D721Med (cell line): ENCODE data around the gene AREL1.

ENCODE experiments used
- DNase-seq: peaks from one replicate; pipeline ENCODE4 v3.0.0; 2011; ENCODE audit warnings: low spot score; ENCODE audit not compliant: insufficient read length
- FAIRE-seq: peaks from 2 replicates; lab custom pipeline; 2011; peaks lifted over from hg19 to GRCh38; lab: Jason Lieb, UNC
- CTCF ChIP-seq: IDR thresholded peaks from 2 replicates; pipeline ENCODE4 v1.5.1; 2012; ENCODE audit warnings: mild to moderate bottlenecking, control low read depth; ENCODE audit not compliant: insufficient read depth; ENCODE audit errors: missing control alignments

AREL1 gene

GRCh38 chr14:74671789-74672188 is 41.1 kb downstream of the AREL1 start:
- FAIRE-seq (no peak), DNase-seq (no peak)
- no peak for TF ChIP-seq CTCF

DNA sequence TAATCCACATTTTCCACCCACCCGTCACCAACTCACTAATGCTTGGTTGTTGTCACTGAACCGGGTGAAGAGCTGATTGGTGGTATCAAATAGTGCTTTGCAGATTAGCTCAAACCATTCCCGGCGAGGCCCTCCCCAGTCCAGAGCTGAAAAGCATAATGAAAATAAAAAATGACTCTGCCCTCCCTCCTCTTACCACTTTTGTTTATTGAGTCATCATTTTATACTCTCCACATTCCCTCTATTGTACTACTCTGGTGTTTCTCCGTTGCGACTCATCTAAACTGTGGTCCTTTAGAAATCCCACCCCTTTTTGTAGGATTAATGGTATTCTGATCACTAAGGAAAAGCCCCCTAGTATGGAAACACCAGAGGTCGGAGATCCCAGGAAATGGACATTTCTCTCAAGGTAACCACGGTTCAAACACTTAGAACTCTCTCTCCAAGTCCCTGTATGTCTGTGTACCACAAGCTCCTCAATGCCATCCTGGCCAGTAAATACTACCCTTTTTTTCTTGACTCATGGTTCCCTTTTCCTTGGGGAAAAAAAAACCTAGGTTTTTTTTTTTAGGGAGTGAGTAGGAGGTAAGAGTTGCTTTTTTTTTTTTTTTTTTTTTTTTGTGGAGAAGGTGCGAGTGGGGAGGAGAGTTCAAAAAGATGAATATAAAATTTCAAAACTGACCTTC is 42.0 kb downstream of the AREL1 start:
- DNase-seq, result no peak
- FAIRE-seq, result no peak
- no peak for TF ChIP-seq CTCF

- no peak for TF ChIP-seq CTCF
- FAIRE-seq (no peak), DNase-seq (no peak)
Observed at GRCh38 chr14:74669846-74670245, 43.0 kb downstream of the AREL1 start.

- TF ChIP-seq CTCF, result no peak
- FAIRE-seq, result no peak
- no peak for DNase-seq
Observed at GRCh38 chr14:74669256-74669655, 43.6 kb downstream of the AREL1 start.

DNA sequence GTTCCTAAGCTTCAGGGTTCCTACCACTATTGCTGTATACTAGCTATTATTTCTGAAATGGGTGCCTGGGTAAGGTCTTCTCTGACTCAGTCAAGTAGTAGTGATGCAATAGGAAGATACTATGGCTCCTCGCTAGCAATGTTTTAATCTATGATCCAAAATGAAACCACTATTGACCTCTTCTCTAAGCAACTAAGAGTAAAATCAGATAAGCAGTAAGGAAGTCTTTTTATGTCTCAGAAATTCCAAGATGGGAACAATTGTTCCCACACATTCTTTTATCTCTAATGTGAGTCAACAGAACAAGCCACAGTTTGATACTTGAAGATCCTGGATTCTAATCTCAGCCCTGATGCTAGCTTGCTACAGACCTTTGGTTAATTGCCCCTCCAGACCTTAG is 45.1 kb downstream of the AREL1 start:
- no peak for FAIRE-seq
- no peak for TF ChIP-seq CTCF
- no peak for DNase-seq

DNA sequence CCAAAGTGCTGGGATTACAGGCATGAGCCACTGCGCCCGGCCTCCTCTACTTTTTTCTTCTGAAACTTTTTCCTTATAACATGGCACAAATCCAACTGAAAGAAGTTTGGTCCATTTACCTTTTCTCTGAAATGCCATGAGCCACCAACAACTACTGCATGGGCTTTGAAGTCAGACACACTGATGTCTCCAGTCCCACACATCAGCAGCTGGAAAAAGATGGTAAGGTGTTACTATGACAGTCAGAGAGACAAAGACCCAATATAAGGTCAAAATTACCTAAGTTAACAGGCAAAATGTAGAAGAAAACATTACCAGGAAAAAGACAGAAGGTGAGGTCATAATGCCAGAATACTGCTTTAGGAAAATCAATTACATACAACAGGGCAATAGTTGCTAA is 48.2 kb downstream of the AREL1 start:
- DNase-seq, result no peak
- no peak for FAIRE-seq
- no peak for TF ChIP-seq CTCF

GRCh38 chr14:74663884-74664283 is 49.0 kb downstream of the AREL1 start:
- DNase-seq, result no peak
- TF ChIP-seq CTCF, result no peak
- FAIRE-seq, result no peak
